IMR-90 (cell line): ENCODE results near the gene B9D1.

ENCODE experiments used
- CEBPB ChIP-seq: IDR thresholded peaks from 2 replicates; pipeline ENCODE4 v1.6.1; 2012; ENCODE audit warnings: low read depth, low read length, improper control_type of control experiment
- FOS ChIP-seq: fragments of 150-350 bp; IDR thresholded peaks from 2 replicates; pipeline ENCODE4 v1.6.1; 2016; ENCODE audit warnings: low read depth, low read length
- MAZ ChIP-seq: IDR thresholded peaks from 2 replicates; pipeline ENCODE4 v1.6.1; 2012; ENCODE audit warnings: low read depth, mild to moderate bottlenecking, low read length, improper control_type of control experiment, moderate library complexity, borderline replicate concordance
- POLR2A ChIP-seq: IDR thresholded peaks from 2 replicates; pipeline ENCODE4 v1.6.1; 2012; ENCODE audit warnings: mild to moderate bottlenecking, low read depth, low read length
- RAD21 ChIP-seq: IDR thresholded peaks from 2 replicates; pipeline ENCODE4 v1.6.1; 2012; ENCODE audit warnings: low read length, improper control_type of control experiment
- RCOR1 ChIP-seq: IDR thresholded peaks from 2 replicates; pipeline ENCODE4 v1.6.1; 2012; ENCODE audit warnings: mild to moderate bottlenecking, low read length, improper control_type of control experiment; ENCODE audit not compliant: insufficient replicate concordance
- TF ChIP-seq, protein P1 (sequence below): conservative IDR thresholded peaks from 2 replicates; pipeline ENCODE4 v1.5.1; 2012; ENCODE audit warnings: mild to moderate bottlenecking, low read depth, low read length, improper control_type of control experiment
- TF ChIP-seq, protein P2 (sequence below): fragments of 150-350 bp; IDR thresholded peaks from 2 replicates; pipeline ENCODE4 v1.6.1; 2017; ENCODE audit warnings: mild to moderate bottlenecking, antibody characterized with exemption, low read length, low read depth

DNA sequence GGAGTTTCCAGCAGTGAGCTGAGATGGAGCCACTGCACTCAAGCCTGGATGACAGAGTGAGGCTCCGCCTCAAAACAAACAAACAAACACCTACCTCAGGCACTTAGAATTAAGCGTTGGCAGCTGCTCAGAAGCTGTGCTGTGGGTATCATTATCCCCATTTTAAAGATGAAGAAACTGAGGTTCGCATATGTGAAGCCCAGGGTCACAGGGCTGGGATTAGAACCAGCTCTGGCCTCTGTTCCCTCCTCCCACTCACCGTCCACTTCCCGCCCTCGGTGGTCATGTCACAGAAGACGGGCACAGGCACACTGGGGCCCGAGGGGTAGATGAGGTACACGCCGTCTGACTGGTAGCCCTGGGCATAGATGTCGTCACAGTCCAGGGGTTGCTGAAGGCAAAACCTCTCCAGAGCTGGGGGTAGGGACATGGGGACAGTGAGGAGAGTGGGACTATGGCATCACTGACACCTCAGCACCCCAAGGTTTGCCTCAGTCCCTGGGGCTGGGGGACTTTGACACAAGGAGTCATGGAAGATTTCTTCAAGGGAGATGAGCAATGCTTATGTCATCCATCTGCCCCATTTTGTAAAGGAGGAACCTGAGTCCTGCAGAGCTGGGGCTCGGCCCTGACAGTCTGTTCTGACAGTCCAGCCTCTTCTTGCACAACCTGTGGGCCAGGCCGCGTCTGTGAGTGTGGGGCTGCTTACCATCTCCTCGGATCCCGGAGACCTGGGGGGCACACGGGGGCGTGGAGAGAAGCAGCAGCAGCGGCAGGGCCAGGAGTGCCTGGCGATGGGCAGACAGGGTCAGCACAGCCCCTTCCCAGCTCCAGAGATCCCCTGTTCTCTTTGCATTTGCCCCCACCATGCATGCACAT is 23.8 kb upstream of the B9D1 start:
- TF ChIP-seq, protein P1, sequence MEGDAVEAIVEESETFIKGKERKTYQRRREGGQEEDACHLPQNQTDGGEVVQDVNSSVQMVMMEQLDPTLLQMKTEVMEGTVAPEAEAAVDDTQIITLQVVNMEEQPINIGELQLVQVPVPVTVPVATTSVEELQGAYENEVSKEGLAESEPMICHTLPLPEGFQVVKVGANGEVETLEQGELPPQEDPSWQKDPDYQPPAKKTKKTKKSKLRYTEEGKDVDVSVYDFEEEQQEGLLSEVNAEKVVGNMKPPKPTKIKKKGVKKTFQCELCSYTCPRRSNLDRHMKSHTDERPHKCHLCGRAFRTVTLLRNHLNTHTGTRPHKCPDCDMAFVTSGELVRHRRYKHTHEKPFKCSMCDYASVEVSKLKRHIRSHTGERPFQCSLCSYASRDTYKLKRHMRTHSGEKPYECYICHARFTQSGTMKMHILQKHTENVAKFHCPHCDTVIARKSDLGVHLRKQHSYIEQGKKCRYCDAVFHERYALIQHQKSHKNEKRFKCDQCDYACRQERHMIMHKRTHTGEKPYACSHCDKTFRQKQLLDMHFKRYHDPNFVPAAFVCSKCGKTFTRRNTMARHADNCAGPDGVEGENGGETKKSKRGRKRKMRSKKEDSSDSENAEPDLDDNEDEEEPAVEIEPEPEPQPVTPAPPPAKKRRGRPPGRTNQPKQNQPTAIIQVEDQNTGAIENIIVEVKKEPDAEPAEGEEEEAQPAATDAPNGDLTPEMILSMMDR, result no peak
- TF ChIP-seq POLR2A, result no peak
- TF ChIP-seq CEBPB, result peak; percentile 99
- peak; percentile 39; the same call in 1 of the 2 replicates for TF ChIP-seq FOS
- TF ChIP-seq RCOR1, result no peak
- TF ChIP-seq, protein P2, sequence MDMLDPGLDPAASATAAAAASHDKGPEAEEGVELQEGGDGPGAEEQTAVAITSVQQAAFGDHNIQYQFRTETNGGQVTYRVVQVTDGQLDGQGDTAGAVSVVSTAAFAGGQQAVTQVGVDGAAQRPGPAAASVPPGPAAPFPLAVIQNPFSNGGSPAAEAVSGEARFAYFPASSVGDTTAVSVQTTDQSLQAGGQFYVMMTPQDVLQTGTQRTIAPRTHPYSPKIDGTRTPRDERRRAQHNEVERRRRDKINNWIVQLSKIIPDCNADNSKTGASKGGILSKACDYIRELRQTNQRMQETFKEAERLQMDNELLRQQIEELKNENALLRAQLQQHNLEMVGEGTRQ, result no peak
- peak; percentile 72 for TF ChIP-seq MAZ
- no peak for TF ChIP-seq RAD21
